ENCODE measurements around the gene KIF5B.
"Not testable (repeated sequence)": the region's sequence is repeated elsewhere in the genome, so short reads cannot be mapped to it uniquely, and the experiment has no call there.

The KIF5B gene

DNA sequence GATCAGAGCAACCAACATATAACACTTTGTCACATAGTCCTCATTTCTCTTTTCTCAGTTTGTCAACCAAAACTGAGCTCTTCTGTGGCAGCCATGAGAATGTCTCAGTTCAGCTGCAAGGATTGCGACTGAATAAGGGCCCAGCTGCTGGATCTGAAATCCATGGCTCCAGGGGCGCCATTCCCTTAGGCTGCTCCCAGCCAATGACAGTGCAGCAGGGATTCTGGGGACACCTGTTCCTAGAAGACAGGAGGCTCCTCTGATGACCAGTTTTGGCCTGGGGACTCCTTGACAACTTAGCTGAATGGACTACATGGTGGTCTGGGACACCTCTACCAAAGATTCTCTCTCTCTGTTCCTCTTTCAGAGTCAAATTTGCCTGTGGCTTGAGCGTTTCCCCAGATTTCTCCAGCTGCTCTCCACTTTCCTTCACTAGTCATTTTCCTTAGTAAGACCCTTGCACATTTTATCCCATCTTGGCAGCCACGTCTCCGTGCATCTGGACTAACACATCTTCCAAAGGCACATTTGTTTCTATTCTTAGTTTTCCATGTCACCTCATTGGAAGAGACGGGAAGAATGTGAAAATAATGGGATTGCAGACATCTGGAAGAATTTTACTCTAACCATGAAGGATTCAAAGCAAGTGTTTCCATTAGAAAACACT lies 28.1 kb upstream of the KIF5B start:
- H3K27ac ChIP-seq (ENCODE audit: low read length): no peak overlapping the region
- no peak overlapping the region for H3K4me3 ChIP-seq (ENCODE audit: low read length)
- no peaks in the 10 kb centered on the region for H3K4me1 ChIP-seq (ENCODE audit: control insufficient read depth, insufficient read depth, low read length)
- H3K27me3 ChIP-seq (ENCODE audit: control insufficient read depth, insufficient read depth, low read length): no peaks in the 10 kb centered on the region
- no peak for DNase-seq (ENCODE audit: low read depth, low spot score)
- no peaks in the 10 kb centered on the region for H3K9me3 ChIP-seq (ENCODE audit: control insufficient read depth, insufficient read depth, low read length)
- no peaks in the 10 kb centered on the region for H3K36me3 ChIP-seq (ENCODE audit: control insufficient read depth, insufficient read depth, low read length)
- no CpG with 5 or more reads among the region's 6 CpGs for WGBS (ENCODE audit: insufficient coverage, insufficient read length)

DNA sequence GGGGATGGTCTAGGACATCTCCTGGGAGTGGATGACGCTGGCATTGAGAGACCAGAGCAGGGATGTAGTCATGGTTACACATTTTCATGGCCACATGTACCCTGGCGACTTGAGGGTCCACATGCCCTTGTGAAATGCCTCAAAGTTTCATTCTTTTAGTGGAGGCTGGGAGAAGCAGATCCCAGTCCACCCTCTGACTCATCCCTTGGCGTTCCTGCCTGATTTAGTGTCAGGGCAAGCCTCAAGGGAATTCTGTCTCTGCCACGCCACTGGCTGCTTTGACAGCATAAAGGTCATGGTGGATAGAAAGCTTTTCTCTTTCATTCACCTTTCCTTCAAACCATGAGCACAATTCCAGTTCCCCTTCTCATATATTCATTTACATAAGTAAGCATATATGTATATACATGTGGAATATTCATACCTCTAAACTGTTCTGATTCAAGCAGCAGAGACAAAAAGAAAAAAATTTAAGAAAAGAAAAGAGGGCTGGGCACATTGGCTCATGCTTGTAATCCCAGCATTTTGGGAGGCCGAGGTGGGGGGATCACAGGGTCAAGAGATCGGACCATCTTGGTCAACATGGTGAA lies 21.8 kb upstream of the KIF5B start:
- H3K27me3 ChIP-seq (ENCODE audit: control insufficient read depth, insufficient read depth, low read length): no peaks in the 10 kb centered on the region
- WGBS (ENCODE audit: insufficient coverage, insufficient read length): no CpG with 5 or more reads among the region's 6 CpGs
- no peaks in the 10 kb centered on the region for H3K9me3 ChIP-seq (ENCODE audit: control insufficient read depth, insufficient read depth, low read length)
- H3K4me1 ChIP-seq (ENCODE audit: control insufficient read depth, insufficient read depth, low read length): no peaks in the 10 kb centered on the region
- DNase-seq (ENCODE audit: low read depth, low spot score): no peak
- H3K27ac ChIP-seq (ENCODE audit: low read length): no peak overlapping the region
- H3K4me3 ChIP-seq (ENCODE audit: low read length): no peak overlapping the region
- H3K36me3 ChIP-seq (ENCODE audit: control insufficient read depth, insufficient read depth, low read length): no peaks in the 10 kb centered on the region

DNA sequence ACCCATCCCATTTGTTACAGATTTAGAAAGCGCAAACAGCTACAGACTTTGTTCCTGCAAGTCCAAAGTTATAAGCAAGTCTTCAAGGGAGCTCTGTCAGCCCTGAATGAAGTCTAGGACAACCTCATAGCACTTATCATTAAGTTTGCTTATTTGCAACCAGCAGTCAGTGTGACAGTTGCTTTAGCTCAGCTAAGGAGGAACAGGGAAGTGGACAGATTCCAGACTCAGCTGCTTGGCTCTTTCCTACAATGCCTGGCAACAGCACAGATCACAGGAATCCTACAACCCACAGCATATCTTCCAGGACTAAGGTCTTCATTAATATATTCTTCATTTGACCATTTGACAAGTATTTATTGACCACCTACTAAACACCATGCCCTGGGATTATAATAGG lies 17.4 kb upstream of the KIF5B start:
- no peak overlapping the region for H3K4me3 ChIP-seq (ENCODE audit: low read length)
- WGBS (ENCODE audit: insufficient coverage, insufficient read length): no CpG with 5 or more reads among the region's 1 CpG
- no peaks in the 10 kb centered on the region for H3K4me1 ChIP-seq (ENCODE audit: control insufficient read depth, insufficient read depth, low read length)
- no peaks in the 10 kb centered on the region for H3K27me3 ChIP-seq (ENCODE audit: control insufficient read depth, insufficient read depth, low read length)
- no peak overlapping the region for H3K27ac ChIP-seq (ENCODE audit: low read length)
- DNase-seq (ENCODE audit: low read depth, low spot score): no peak
- H3K9me3 ChIP-seq (ENCODE audit: control insufficient read depth, insufficient read depth, low read length): no peaks in the 10 kb centered on the region
- no peaks in the 10 kb centered on the region for H3K36me3 ChIP-seq (ENCODE audit: control insufficient read depth, insufficient read depth, low read length)

DNA sequence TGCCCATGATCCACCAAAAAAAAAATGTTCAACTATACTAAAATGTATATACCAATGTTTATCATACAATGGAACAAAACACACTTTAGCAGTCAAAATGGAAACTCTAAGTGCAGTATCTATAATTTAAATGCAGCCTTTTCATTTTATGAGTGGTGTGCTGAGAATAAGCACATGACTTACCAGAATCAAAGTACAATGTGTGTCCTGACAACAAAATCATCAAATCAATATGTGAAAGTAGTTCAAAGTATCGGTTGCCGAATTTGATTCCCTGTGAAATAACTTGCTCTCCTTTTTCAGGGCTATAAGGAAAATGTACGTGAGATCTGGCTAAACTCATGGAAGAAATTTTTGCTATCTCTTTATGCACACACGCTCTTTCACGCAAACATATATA lies 16.9 kb upstream of the KIF5B start:
- Histone ChIP-seq H3K4me1 (ENCODE audit: control insufficient read depth, insufficient read depth, low read length) (no peaks in the 10 kb centered on the region), H3K4me3 (ENCODE audit: low read length) (no peak overlapping the region), H3K36me3 (ENCODE audit: control insufficient read depth, insufficient read depth, low read length) (no peaks in the 10 kb centered on the region), H3K27ac (ENCODE audit: low read length) (no peak overlapping the region), H3K27me3 (ENCODE audit: control insufficient read depth, insufficient read depth, low read length) (no peaks in the 10 kb centered on the region), H3K9me3 (ENCODE audit: control insufficient read depth, insufficient read depth, low read length) (no peaks in the 10 kb centered on the region)
- WGBS (ENCODE audit: insufficient coverage, insufficient read length): no CpG with 5 or more reads among the region's 5 CpGs
- DNase-seq (ENCODE audit: low read depth, low spot score): no peak

DNA sequence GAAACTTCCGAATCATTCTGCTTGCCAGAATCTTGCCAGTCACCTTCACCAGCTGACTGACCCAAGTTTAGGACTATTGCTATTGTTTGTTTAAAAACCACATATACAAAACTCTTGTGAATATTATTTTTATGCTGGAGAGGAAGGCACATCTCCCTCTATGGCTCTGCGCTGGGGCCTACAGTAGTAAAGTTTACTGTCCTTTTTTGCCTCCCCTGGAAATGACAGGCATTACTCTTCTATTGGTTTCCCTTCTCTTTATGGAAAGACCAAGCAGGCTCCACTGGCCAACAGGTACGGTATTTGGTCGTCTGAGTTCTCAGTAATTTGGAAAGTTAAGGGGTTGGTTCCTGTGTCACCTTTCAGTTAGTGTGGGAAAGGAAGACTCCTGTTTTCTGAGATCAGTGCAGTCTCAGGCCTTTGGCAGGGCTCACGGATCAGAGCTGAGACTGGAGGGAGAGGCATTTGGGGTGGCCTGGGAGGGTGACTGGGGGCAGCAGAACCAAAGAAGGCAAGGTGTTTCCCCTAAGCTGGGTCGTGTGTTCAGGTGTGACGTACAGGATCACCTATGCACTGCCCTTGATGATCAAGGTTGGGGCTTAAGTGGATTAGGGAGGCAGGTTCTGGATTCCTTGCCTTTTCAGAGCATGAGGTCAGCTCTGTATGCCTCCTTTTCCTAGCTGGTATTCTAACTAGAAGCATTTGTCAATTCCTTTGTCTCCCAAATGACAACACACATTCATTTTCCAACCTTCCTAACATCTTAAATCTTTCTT lies 16.0 kb upstream of the KIF5B start:
- H3K4me1 ChIP-seq (ENCODE audit: control insufficient read depth, insufficient read depth, low read length): no peaks in the 10 kb centered on the region
- no CpG with 5 or more reads among the region's 7 CpGs for WGBS (ENCODE audit: insufficient coverage, insufficient read length)
- H3K9me3 ChIP-seq (ENCODE audit: control insufficient read depth, insufficient read depth, low read length): no peaks in the 10 kb centered on the region
- no peaks in the 10 kb centered on the region for H3K36me3 ChIP-seq (ENCODE audit: control insufficient read depth, insufficient read depth, low read length)
- H3K27me3 ChIP-seq (ENCODE audit: control insufficient read depth, insufficient read depth, low read length): no peaks in the 10 kb centered on the region
- H3K4me3 ChIP-seq (ENCODE audit: low read length): no peak overlapping the region
- DNase-seq (ENCODE audit: low read depth, low spot score): no peak
- no peak overlapping the region for H3K27ac ChIP-seq (ENCODE audit: low read length)

DNA sequence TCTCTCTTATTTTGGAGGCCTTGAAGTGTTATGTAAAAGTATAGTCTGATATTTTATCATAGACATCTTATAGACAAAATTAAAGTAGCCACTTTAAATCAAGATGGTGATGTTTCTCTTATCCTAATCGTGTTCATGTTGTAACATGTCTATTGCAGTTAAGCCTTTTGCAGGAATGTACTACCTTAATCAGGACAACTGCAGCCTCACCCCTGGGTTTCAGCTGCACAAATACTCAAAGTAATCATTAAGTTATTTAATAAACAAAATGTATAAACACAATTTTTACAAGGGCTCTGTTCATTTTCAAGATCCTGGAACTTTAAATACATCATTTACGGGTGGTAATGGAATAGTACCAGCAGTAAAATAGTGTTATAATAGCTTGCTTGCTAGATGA lies 14.4 kb upstream of the KIF5B start:
- H3K4me1 ChIP-seq (ENCODE audit: control insufficient read depth, insufficient read depth, low read length): no peaks in the 10 kb centered on the region
- no peaks in the 10 kb centered on the region for H3K36me3 ChIP-seq (ENCODE audit: control insufficient read depth, insufficient read depth, low read length)
- DNase-seq (ENCODE audit: low read depth, low spot score): no peak
- no peak overlapping the region for H3K4me3 ChIP-seq (ENCODE audit: low read length)
- H3K27ac ChIP-seq (ENCODE audit: low read length): no peak overlapping the region
- WGBS (ENCODE audit: insufficient coverage, insufficient read length): no CpG with 5 or more reads among the region's 2 CpGs
- H3K27me3 ChIP-seq (ENCODE audit: control insufficient read depth, insufficient read depth, low read length): no peaks in the 10 kb centered on the region
- no peaks in the 10 kb centered on the region for H3K9me3 ChIP-seq (ENCODE audit: control insufficient read depth, insufficient read depth, low read length)

DNA sequence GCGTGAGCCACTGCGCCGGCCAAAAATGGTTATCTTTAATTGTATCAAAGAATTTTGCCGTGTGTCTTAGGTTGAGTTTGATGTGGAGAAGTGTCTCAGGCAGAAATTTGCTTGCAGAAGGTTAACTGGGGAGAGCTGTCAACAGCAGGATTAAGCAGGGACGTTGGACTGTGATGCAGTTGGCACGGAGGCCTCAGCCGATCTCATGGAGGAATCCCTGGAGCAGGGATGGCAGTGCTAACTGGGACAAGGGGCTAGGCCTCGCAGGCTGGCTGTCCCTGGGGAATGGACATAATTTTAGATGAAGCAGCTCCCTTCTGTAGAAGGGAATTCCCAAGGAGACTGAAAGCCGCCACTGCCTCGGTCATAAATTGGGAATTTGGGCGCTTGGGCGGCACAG lies 12.3 kb upstream of the KIF5B start:
- Histone ChIP-seq H3K4me3 (ENCODE audit: low read length) (no peak overlapping the region), H3K9me3 (ENCODE audit: control insufficient read depth, insufficient read depth, low read length) (no peaks in the 10 kb centered on the region), H3K27ac (ENCODE audit: low read length) (no peak overlapping the region), H3K4me1 (ENCODE audit: control insufficient read depth, insufficient read depth, low read length) (no peaks in the 10 kb centered on the region), H3K36me3 (ENCODE audit: control insufficient read depth, insufficient read depth, low read length) (no peaks in the 10 kb centered on the region), H3K27me3 (ENCODE audit: control insufficient read depth, insufficient read depth, low read length) (no peaks in the 10 kb centered on the region)
- no CpG with 5 or more reads among the region's 12 CpGs for WGBS (ENCODE audit: insufficient coverage, insufficient read length)
- DNase-seq (ENCODE audit: low read depth, low spot score): no peak

DNA sequence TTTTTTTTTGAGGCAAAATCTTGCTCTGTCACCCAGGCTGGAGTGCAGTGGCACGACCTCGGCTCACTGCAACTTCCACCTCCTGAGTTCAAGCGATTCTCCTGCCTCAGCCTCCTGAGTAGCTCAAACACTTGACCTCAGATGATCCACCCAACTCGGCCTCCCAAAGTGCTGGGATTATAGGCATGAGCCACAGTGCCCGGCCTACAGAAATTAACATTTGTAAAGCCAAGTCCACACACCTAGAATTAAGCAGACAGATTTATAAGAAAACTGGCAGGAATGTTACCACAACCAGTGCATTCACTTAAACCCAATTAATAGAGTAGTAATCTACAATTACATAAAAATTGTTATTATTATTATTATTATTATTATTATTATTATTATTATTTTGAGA lies 11.7 kb upstream of the KIF5B start:
- not testable (repeated sequence) for H3K27ac ChIP-seq (ENCODE audit: low read length); H3K4me1 ChIP-seq (ENCODE audit: control insufficient read depth, insufficient read depth, low read length); H3K9me3 ChIP-seq (ENCODE audit: control insufficient read depth, insufficient read depth, low read length); DNase-seq (ENCODE audit: low read depth, low spot score); H3K4me3 ChIP-seq (ENCODE audit: low read length); H3K27me3 ChIP-seq (ENCODE audit: control insufficient read depth, insufficient read depth, low read length); H3K36me3 ChIP-seq (ENCODE audit: control insufficient read depth, insufficient read depth, low read length)
- WGBS (ENCODE audit: insufficient coverage, insufficient read length): no CpG with 5 or more reads among the region's 5 CpGs

DNA sequence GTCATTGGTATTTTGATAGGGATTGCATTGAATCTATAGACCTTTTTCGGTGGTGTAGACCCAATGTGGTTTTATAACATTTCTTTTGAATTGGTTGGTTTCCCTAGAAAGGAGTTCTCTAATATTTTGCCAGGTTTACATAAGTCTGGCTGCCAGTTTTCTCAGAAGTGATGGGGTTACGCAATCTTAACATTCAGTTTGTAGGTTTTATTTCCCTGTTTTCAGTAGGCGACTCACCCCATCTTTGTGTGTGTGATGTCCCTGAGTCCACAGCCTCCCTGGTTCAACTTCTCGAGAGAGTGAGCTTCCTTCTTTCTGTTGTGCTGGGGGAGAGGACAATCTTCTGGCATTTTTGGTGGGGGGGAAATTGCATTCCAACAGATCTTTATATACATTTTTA lies 9.6 kb upstream of the KIF5B start:
- H3K27ac ChIP-seq (ENCODE audit: low read length): no peak overlapping the region
- H3K9me3 ChIP-seq (ENCODE audit: control insufficient read depth, insufficient read depth, low read length): no peaks in the 10 kb centered on the region
- H3K27me3 ChIP-seq (ENCODE audit: control insufficient read depth, insufficient read depth, low read length): no peaks in the 10 kb centered on the region
- DNase-seq (ENCODE audit: low read depth, low spot score): no peak
- no peaks in the 10 kb centered on the region for H3K36me3 ChIP-seq (ENCODE audit: control insufficient read depth, insufficient read depth, low read length)
- WGBS (ENCODE audit: insufficient coverage, insufficient read length): no CpG with 5 or more reads among the region's 4 CpGs
- H3K4me3 ChIP-seq (ENCODE audit: low read length): no peak overlapping the region
- H3K4me1 ChIP-seq (ENCODE audit: control insufficient read depth, insufficient read depth, low read length): no peaks in the 10 kb centered on the region

DNA sequence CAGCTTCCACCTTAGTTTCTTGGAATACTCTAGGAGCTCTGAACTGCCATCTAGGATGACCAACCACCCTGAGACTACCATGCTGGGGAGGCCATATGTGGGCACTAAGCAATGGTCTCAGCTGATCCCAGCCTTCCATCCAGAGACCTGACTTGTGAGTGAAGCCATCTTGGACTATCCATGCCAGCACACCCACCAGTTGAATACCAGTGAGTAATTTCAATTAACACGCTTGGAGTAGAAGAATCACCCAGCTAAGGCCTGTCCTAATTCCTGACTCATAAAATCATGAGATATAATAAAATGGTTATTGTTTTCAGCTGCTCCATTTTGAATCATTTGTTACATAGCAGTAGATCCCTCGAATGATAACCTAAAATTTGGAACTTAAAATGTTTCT lies 5.2 kb upstream of the KIF5B start:
- no peak for DNase-seq (ENCODE audit: low read depth, low spot score)
- Histone ChIP-seq H3K27ac (ENCODE audit: low read length) (no peak overlapping the region), H3K4me3 (ENCODE audit: low read length) (no peak overlapping the region), H3K27me3 (ENCODE audit: control insufficient read depth, insufficient read depth, low read length) (no peaks in the 10 kb centered on the region), H3K36me3 (ENCODE audit: control insufficient read depth, insufficient read depth, low read length) (no peaks in the 10 kb centered on the region), H3K9me3 (ENCODE audit: control insufficient read depth, insufficient read depth, low read length) (no peaks in the 10 kb centered on the region), H3K4me1 (ENCODE audit: control insufficient read depth, insufficient read depth, low read length) (no peaks in the 10 kb centered on the region)
- no CpG with 5 or more reads among the region's 2 CpGs for WGBS (ENCODE audit: insufficient coverage, insufficient read length)
